Measurements from ENCODE around the gene SASH1.

DNA sequence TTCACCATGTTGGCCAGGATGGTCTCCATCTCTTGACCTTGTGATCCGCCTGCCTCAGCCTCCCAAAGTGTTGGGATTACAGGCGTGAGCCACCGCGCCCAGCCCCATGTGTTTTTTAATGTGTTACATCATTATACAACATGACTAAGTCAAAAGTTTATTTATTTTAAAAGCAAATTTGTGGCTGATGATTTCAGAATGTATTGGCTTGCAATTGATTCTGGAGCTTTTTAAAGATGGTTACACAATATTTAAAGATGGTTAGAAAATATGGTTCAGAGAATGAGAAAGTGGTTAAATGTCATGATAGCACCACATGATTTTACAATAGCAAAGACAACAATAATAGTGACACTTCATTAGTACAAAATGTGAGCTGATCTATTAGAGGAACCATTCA, 80.5 kb downstream of the SASH1 start:
- TF ChIP-seq SP2 (tag by site-specific recombination; IDR thresholded peaks at IDR 0.05) (no peak), KLF1 (tag by site-specific recombination; IDR thresholded peaks at IDR 0.05) (no peak)

Data from HEK293 (cell line).